GM23338 (cell line): Measurements from ENCODE around the gene ROS1. TPM values are rescaled to one million over a fixed set of nuclear protein-coding genes. Genes with fewer than 3 reads are reported as not detected.

Source experiments
- ATAC-seq: fragments of 200-7000 bp; cut with Tn5 transposase; 3 replicates; pipeline ENCODE4 v1.9.1; 2020
- DNase-seq: peaks from one replicate; pipeline ENCODE4 v3.0.0-alpha.2; 2015; ENCODE audit warnings: low spot score
- H2AFZ ChIP-seq: fragments of 200-600 bp; sonication (generic); 2 replicates; pipeline ENCODE4 v1.8.0; 2016; ENCODE audit warnings: antibody characterized with exemption, mild to moderate bottlenecking, moderate library complexity
- H3F3A ChIP-seq: fragments of 200-600 bp; sonication (generic); replicated peaks from 2 replicates; pipeline ENCODE4 v1.8.0; 2017; ENCODE audit warnings: antibody characterized with exemption, mixed run types, low read depth
- H3K27ac ChIP-seq: fragments of 200-600 bp; sonication (generic); 2 replicates; pipeline ENCODE4 v1.6.1; 2016; ENCODE audit warnings: low read depth
- H3K27me3 ChIP-seq: fragments of 200-600 bp; sonication (generic); 2 replicates; pipeline ENCODE4 v1.8.0; 2016; ENCODE audit warnings: mild to moderate bottlenecking, mixed run types, moderate library complexity; ENCODE audit not compliant: insufficient read depth
- H3K36me3 ChIP-seq: fragments of 200-600 bp; sonication (generic); 2 replicates; pipeline ENCODE4 v1.8.0; 2016; ENCODE audit warnings: mild to moderate bottlenecking; ENCODE audit not compliant: insufficient read depth
- H3K4me1 ChIP-seq: fragments of 200-600 bp; sonication (generic); 2 replicates; pipeline ENCODE4 v1.8.0; 2016; ENCODE audit warnings: mild to moderate bottlenecking, moderate library complexity; ENCODE audit not compliant: insufficient read depth
- H3K4me2 ChIP-seq: fragments of 200-600 bp; sonication (generic); 2 replicates; pipeline ENCODE4 v1.7.1; 2017; ENCODE audit warnings: mixed run types
- H3K4me3 ChIP-seq: fragments of 200-600 bp; sonication (generic); 2 replicates; pipeline ENCODE4 v1.6.1; 2016; ENCODE audit warnings: mixed run types
- H3K79me2 ChIP-seq: fragments of 200-600 bp; sonication (generic); replicated peaks from 2 replicates; pipeline ENCODE4 v1.8.0; 2017; ENCODE audit warnings: mild to moderate bottlenecking; ENCODE audit not compliant: insufficient read depth
- H3K9me2 ChIP-seq: fragments of 200-600 bp; sonication (generic); 2 replicates; pipeline ENCODE4 v1.8.0; 2017; ENCODE audit not compliant: insufficient read depth
- H4K20me1 ChIP-seq: fragments of 200-600 bp; sonication (generic); replicated peaks from 2 replicates; pipeline ENCODE4 v1.8.0; 2017; ENCODE audit warnings: mild to moderate bottlenecking; ENCODE audit not compliant: insufficient read depth
- H3K27ac Mint-ChIP-seq: 2 replicates; pipeline ENCODE4 v1.8.0; 2020; ENCODE audit warnings: inconsistent platforms, mild to moderate bottlenecking, moderate library complexity, mixed read lengths
- H3K27me3 Mint-ChIP-seq: 3 replicates; pipeline ENCODE4 v1.8.0; 2022; ENCODE audit warnings: low read depth, mild to moderate bottlenecking, moderate library complexity, mixed read lengths, inconsistent platforms; ENCODE audit not compliant: insufficient read depth, poor library complexity
- H3K36me3 Mint-ChIP-seq: 3 replicates; pipeline ENCODE4 v1.8.0; 2021; ENCODE audit warnings: low read depth, mild to moderate bottlenecking, inconsistent platforms, moderate library complexity, mixed read lengths
- H3K4me1 Mint-ChIP-seq: 3 replicates; pipeline ENCODE4 v1.8.0; 2020; ENCODE audit warnings: mild to moderate bottlenecking, inconsistent platforms, mixed read lengths
- H3K4me3 Mint-ChIP-seq: 3 replicates; pipeline ENCODE4 v1.8.0; 2021; ENCODE audit warnings: moderate library complexity, mild to moderate bottlenecking, inconsistent platforms, mixed read lengths
- H3K9me3 Mint-ChIP-seq: 3 replicates; pipeline ENCODE4 v1.8.0; 2020; ENCODE audit warnings: moderate library complexity, mild to moderate bottlenecking, inconsistent platforms, mixed read lengths
- CREB1 ChIP-seq: fragments of 250-450 bp; sonication (Bioruptor Pico); IDR thresholded peaks from 2 replicates; pipeline ENCODE4 v1.5.0; 2020; ENCODE audit warnings: low read depth, mild to moderate bottlenecking, moderate library complexity
- CTCF ChIP-seq, 2 experiments: fragments of 200-600 bp in 1 of 2; sonication (generic) in 1 of 2; conservative IDR thresholded peaks; 2 replicates each; pipeline versions ENCODE4 v1.5.1 to v1.6.1; 2016 to 2017; ENCODE audit warnings: antibody characterized with exemption in 2 of 2, low read depth in 2 of 2, mild to moderate bottlenecking in 2 of 2, moderate library complexity in 1 of 2
- ETS1 ChIP-seq: IDR thresholded peaks from 2 replicates; pipeline ENCODE4 v1.6.1; 2016; ENCODE audit warnings: antibody characterized with exemption
- JUNB ChIP-seq: IDR thresholded peaks from one replicate; pipeline ENCODE4 v1.6.1; 2016; ENCODE audit warnings: antibody characterized with exemption; ENCODE audit not compliant: unreplicated experiment
- NANOG ChIP-seq: IDR thresholded peaks from 2 replicates; pipeline ENCODE4 v1.6.1; 2016; ENCODE audit warnings: antibody characterized with exemption, borderline replicate concordance
- POLR2AphosphoS5 ChIP-seq: IDR thresholded peaks from 2 replicates; pipeline ENCODE4 v1.6.1; 2016; ENCODE audit warnings: antibody characterized with exemption, low read depth
- REST ChIP-seq: IDR thresholded peaks from one replicate; pipeline ENCODE4 v1.6.1; 2018; ENCODE audit warnings: antibody characterized with exemption; ENCODE audit not compliant: unreplicated experiment
- ZNF114 ChIP-seq: fragments of 250-450 bp; sonication (Bioruptor Pico); IDR thresholded peaks from 2 replicates; pipeline ENCODE4 v1.5.0; 2020; ENCODE audit warnings: mild to moderate bottlenecking, moderate library complexity
- ZNF331 ChIP-seq: fragments of 250-450 bp; sonication (Bioruptor Pico); IDR thresholded peaks from 2 replicates; pipeline ENCODE4 v1.5.0; 2020; ENCODE audit warnings: low read depth, mild to moderate bottlenecking, moderate library complexity
- ZNF462 ChIP-seq: fragments of 250-450 bp; sonication (Bioruptor Pico); IDR thresholded peaks from 2 replicates; pipeline ENCODE4 v1.5.0; 2020; ENCODE audit warnings: mild to moderate bottlenecking, moderate library complexity
- polyA plus RNA-seq: library from polyadenylated mRNA; unstranded; fragments of >200 nt; fragmentation: Nextera tagmentation; extraction: Ambion mirVana; gene quantifications from 2 replicates; pipeline ENCODE4 v1.2.1, GENCODE V29; 2016
- total RNA-seq: library from RNA; depleted of rRNA; stranded (reverse); fragments of >200 nt; shearing (Covaris generic); gene quantifications from 2 replicates; pipeline ENCODE4 v1.2.3, GENCODE V29; 2014

The ROS1 gene
- total and polyA plus RNA-seq, 2 experiments from 2014 or later: not detected

- Mint-ChIP-seq H3K4me3 (no peak overlapping the region), H3K36me3 (no peaks in the 10 kb centered on the region), H3K27ac (no peak overlapping the region), H3K27me3 (no peaks in the 10 kb centered on the region), H3K4me1 (peaks cover 5% of the 10 kb centered on the region; the same call in 2 of the 3 replicates), H3K9me3 (no peaks in the 10 kb centered on the region)
- Histone ChIP-seq H3K79me2 (no peaks in the 10 kb centered on the region), H3K36me3 (no peaks in the 10 kb centered on the region), H3K4me2 (no peak overlapping the region), H4K20me1 (no peaks in the 10 kb centered on the region), H3F3A (no peaks in the 10 kb centered on the region), H3K4me1 (no peaks in the 10 kb centered on the region), H3K27ac (no peak overlapping the region), H2AFZ (no peak overlapping the region), H3K9me2 (no peaks in the 10 kb centered on the region), H3K27me3 (no peaks in the 10 kb centered on the region), H3K4me3 (no peak overlapping the region)
- ATAC-seq (no peak), DNase-seq (no peak)
- no peak for TF ChIP-seq ZNF114 (CRISPR knock-in tag)
Observed at GRCh38 chr6:117304446-117304845, 121.3 kb downstream of the ROS1 start.

- Mint-ChIP-seq H3K27me3 (no peaks in the 10 kb centered on the region), H3K4me3 (no peak overlapping the region)
- no peaks in the 10 kb centered on the region for H3K36me3 ChIP-seq
- TF ChIP-seq ZNF462 (CRISPR knock-in tag) (no peak), ZNF114 (CRISPR knock-in tag) (no peak), REST (no peak), POLR2AphosphoS5 (no peak), JUNB (no peak), NANOG (no peak), ETS1 (no peak), CTCF (conservative IDR thresholded peaks at IDR 0.05; ENCODE audit: low read depth in 2 of 2) (no peak), CREB1 (CRISPR knock-in tag) (no peak), ZNF331 (CRISPR knock-in tag) (no peak)
Observed at GRCh38 chr6:117303323-117303722, 122.4 kb downstream of the ROS1 start.

More at GRCh38 chr6:117303323-117303722, 122.4 kb downstream of the ROS1 start:
- H2AFZ ChIP-seq: no peak overlapping the region
- no peak overlapping the region for H3K27ac Mint-ChIP-seq
- no peaks in the 10 kb centered on the region for H4K20me1 ChIP-seq
- no peak overlapping the region for H3K4me2 ChIP-seq
- H3K9me3 Mint-ChIP-seq: no peaks in the 10 kb centered on the region
- no peak overlapping the region for H3K27ac ChIP-seq
- H3K4me1 Mint-ChIP-seq: no peaks in the 10 kb centered on the region
- H3K36me3 Mint-ChIP-seq: no peaks in the 10 kb centered on the region
- no peaks in the 10 kb centered on the region for H3F3A ChIP-seq
- no peaks in the 10 kb centered on the region for H3K4me1 ChIP-seq
- H3K27me3 ChIP-seq: no peaks in the 10 kb centered on the region
- no peak overlapping the region for H3K4me3 ChIP-seq
- DNase-seq: no peak
- H3K79me2 ChIP-seq: no peaks in the 10 kb centered on the region
- ATAC-seq: no peak
- no peaks in the 10 kb centered on the region for H3K9me2 ChIP-seq
